Stimulated activated CD4-positive, alpha-beta T cell treated with anti-CD3 and anti-CD28 coated beads, TNF-alpha, amount 100 ng/mL, for 4 hours (primary cell): ENCODE results near the gene GMPR2.
"Not testable (repeated sequence)": the region's sequence is repeated elsewhere in the genome, so short reads cannot be mapped to it uniquely, and the experiment has no call there.

Experiments
- DNase-seq, 3 experiments: peaks; one replicate each; pipeline ENCODE4 v3.0.0-alpha.2; 2020; ENCODE audit warnings: low read depth in 3 of 3

The GMPR2 gene

GRCh38 chr14:24231263-24232120, 1.2 kb upstream of the GMPR2 start:
- DNase-seq = no peak

GRCh38 chr14:24232121-24232644, 546 bp upstream of the GMPR2 start, which contains the start of gene NEDD8:
Gene NEDD8 (minus strand): TSS chr14:24232367. CDS start chr14:24232267, 100 bp downstream.
- DNase-seq = peak; percentile 81 to 82 (median 81)

GRCh38 chr14:24233538-24233866, 773 bp downstream of the GMPR2 start:
- no peak for DNase-seq

GRCh38 chr14:24234095-24235005, 1.6 kb downstream of the GMPR2 start:
- DNase-seq = no peak

- no peak for DNase-seq
These were observed 3.3 kb downstream of the GMPR2 start for GRCh38 chr14:24235804-24236688.

- no peak for DNase-seq
These were observed 4.1 kb downstream of the GMPR2 start for GRCh38 chr14:24236689-24237462.

GRCh38 chr14:24237463-24237955, 4.8 kb downstream of the GMPR2 start:
- no peak for DNase-seq

- no peak for DNase-seq
These were observed 5.4 kb downstream of the GMPR2 start for GRCh38 chr14:24238123-24238522.

- no peak for DNase-seq
These were observed 5.9 kb downstream of the GMPR2 start for GRCh38 chr14:24238527-24239037.

GRCh38 chr14:24240110-24240918, 7.6 kb downstream of the GMPR2 start:
- DNase-seq = no peak

- peak; percentile 88 to 90 (median 88) for DNase-seq
These were observed 9.2 kb downstream of the GMPR2 start for GRCh38 chr14:24241829-24242443.

GRCh38 chr14:24243336-24243836, 10.7 kb downstream of the GMPR2 start:
- no peak for DNase-seq

GRCh38 chr14:24245350-24245749, 12.6 kb downstream of the GMPR2 start:
- not testable (repeated sequence) for DNase-seq

GRCh38 chr14:24246765-24247212, 14.1 kb downstream of the GMPR2 start:
- no peak for DNase-seq

GRCh38 chr14:24247422-24247821, 14.7 kb downstream of the GMPR2 start:
- no peak for DNase-seq

- DNase-seq = no peak
These were observed 16.7 kb downstream of the GMPR2 start for GRCh38 chr14:24249230-24250021.

GRCh38 chr14:24250354-24250753, 17.6 kb downstream of the GMPR2 start:
- no peak for DNase-seq

GRCh38 chr14:24251880-24252288, 19.2 kb downstream of the GMPR2 start:
- no peak for DNase-seq
